HepG2 (cell line): ENCODE results near the gene SYNPO2L. TPM values are rescaled to one million over a fixed set of nuclear protein-coding genes. Genes with fewer than 3 reads are reported as not detected.

Experiments used
- NR3C1 ChIP-seq: sonication (generic); formaldehyde crosslinking; IDR thresholded peaks from 2 replicates; pipeline ENCODE4 v1.4.0; 2020; ENCODE audit warnings: missing genetic modification reagents
- PRMT3 ChIP-seq: sonication (generic); formaldehyde crosslinking; IDR thresholded peaks from 2 replicates; pipeline ENCODE4 v1.8.1; 2022; ENCODE audit warnings: low read depth, mild to moderate bottlenecking, moderate library complexity, missing genetic modification reagents, borderline replicate concordance
- SALL1 ChIP-seq: sonication (generic); formaldehyde crosslinking; IDR thresholded peaks from 2 replicates; pipeline ENCODE4 v1.8.0; 2022; ENCODE audit warnings: mild to moderate bottlenecking, missing genetic modification reagents
- STAT5B ChIP-seq: sonication (generic); formaldehyde crosslinking; IDR thresholded peaks from 2 replicates; pipeline ENCODE4 v1.4.0; 2020; ENCODE audit warnings: missing genetic modification reagents
- SUZ12 ChIP-seq: fragments of 150-350 bp; IDR thresholded peaks from 2 replicates; pipeline ENCODE4 v1.6.1; 2014; ENCODE audit warnings: low read depth, low read length
- TRIM24 ChIP-seq: sonication (generic); formaldehyde crosslinking; IDR thresholded peaks from 2 replicates; pipeline ENCODE4 v1.8.0; 2022; ENCODE audit warnings: mild to moderate bottlenecking, missing genetic modification reagents
- YY1 ChIP-seq: IDR thresholded peaks from 2 replicates; pipeline ENCODE4 v1.6.1; 2011; ENCODE audit warnings: low read length, low read depth, moderate library complexity, mild to moderate bottlenecking; ENCODE audit not compliant: insufficient read depth, insufficient replicate concordance
- ZBTB40 ChIP-seq, 2 experiments: fragments of 450-650 bp in 1 of 2; sonication (generic) in 1 of 2; formaldehyde crosslinking in 1 of 2; IDR thresholded peaks; 2 replicates each; pipeline versions ENCODE4 v1.6.1 to v1.8.0; 2016 to 2022; ENCODE audit warnings: antibody characterized with exemption in 1 of 2, mild to moderate bottlenecking in 1 of 2, missing genetic modification reagents in 1 of 2
- ZMYM4 ChIP-seq: sonication (generic); formaldehyde crosslinking; IDR thresholded peaks from 2 replicates; pipeline ENCODE4 v1.8.1; 2023; ENCODE audit warnings: mild to moderate bottlenecking, missing genetic modification reagents
- ZSCAN30 ChIP-seq: sonication (generic); formaldehyde crosslinking; IDR thresholded peaks from 2 replicates; pipeline ENCODE4 v1.5.0; 2020; ENCODE audit warnings: mild to moderate bottlenecking, missing genetic modification reagents
- polyA plus RNA-seq, 8 experiments: library from polyadenylated mRNA; depleted of rRNA in 3 of 8; stranded (reverse) in 7 of 8; unstranded in 1 of 8; fragments of >200 nt; fragmentation: Illumina TruSeq in 4 of 8; extraction: Trizol in 4 of 8; gene quantifications; 2 replicates each; pipeline versions ENCODE4 v1.2.1 to v1.2.3, GENCODE V29; 2011 to 2016; ENCODE audit warnings: low read depth in 4 of 8, missing spikeins in 1 of 8, mixed read lengths in 1 of 8; ENCODE audit not compliant: insufficient read depth in 1 of 8
- total RNA-seq, 5 experiments: library from RNA; depleted of rRNA; stranded (reverse); fragments of >200 nt; fragmentation: Illumina TruSeq; extraction: Trizol; gene quantifications; 2 replicates each; pipeline ENCODE4 v1.2.3, GENCODE V29; 2016; ENCODE audit warnings: low read depth in 1 of 5
- TF ChIP-seq, protein P1 (sequence below): sonication (generic); formaldehyde crosslinking; IDR thresholded peaks from 2 replicates; pipeline ENCODE4 v1.4.0; 2020; ENCODE audit warnings: missing genetic modification reagents, borderline replicate concordance
- TF ChIP-seq, protein P2 (sequence below): sonication (generic); formaldehyde crosslinking; IDR thresholded peaks from 2 replicates; pipeline ENCODE4 v1.9.0; 2021; ENCODE audit warnings: missing genetic modification reagents, borderline replicate concordance

SYNPO2L gene
- total and polyA plus RNA-seq, 2 of the 13 experiments (the other 11 are each of a cell fraction or from before 2014, with no cell fraction given) = not detected

GRCh38 chr10:73625884-73626752 is 29.7 kb downstream of the SYNPO2L start (continued):
- TF ChIP-seq, protein P1, sequence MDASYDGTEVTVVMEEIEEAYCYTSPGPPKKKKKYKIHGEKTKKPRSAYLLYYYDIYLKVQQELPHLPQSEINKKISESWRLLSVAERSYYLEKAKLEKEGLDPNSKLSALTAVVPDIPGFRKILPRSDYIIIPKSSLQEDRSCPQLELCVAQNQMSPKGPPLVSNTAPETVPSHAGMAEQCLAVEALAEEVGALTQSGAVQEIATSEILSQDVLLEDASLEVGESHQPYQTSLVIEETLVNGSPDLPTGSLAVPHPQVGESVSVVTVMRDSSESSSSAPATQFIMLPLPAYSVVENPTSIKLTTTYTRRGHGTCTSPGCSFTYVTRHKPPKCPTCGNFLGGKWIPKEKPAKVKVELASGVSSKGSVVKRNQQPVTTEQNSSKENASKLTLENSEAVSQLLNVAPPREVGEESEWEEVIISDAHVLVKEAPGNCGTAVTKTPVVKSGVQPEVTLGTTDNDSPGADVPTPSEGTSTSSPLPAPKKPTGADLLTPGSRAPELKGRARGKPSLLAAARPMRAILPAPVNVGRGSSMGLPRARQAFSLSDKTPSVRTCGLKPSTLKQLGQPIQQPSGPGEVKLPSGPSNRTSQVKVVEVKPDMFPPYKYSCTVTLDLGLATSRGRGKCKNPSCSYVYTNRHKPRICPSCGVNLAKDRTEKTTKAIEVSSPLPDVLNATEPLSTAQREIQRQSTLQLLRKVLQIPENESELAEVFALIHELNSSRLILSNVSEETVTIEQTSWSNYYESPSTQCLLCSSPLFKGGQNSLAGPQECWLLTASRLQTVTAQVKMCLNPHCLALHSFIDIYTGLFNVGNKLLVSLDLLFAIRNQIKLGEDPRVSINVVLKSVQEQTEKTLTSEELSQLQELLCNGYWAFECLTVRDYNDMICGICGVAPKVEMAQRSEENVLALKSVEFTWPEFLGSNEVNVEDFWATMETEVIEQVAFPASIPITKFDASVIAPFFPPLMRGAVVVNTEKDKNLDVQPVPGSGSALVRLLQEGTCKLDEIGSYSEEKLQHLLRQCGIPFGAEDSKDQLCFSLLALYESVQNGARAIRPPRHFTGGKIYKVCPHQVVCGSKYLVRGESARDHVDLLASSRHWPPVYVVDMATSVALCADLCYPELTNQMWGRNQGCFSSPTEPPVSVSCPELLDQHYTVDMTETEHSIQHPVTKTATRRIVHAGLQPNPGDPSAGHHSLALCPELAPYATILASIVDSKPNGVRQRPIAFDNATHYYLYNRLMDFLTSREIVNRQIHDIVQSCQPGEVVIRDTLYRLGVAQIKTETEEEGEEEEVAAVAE = no peak
- TF ChIP-seq STAT5B (no peak), TRIM24 (no peak), SUZ12 (no peak), PRMT3 (CRISPR knock-in tag) (no peak), ZSCAN30 (CRISPR knock-in tag) (no peak), NR3C1 (CRISPR knock-in tag) (no peak), YY1 (peak; percentile 96), ZBTB40 (IDR thresholded peaks at IDR 0.05) (no peak), ZBTB40 (CRISPR knock-in tag; IDR thresholded peaks at IDR 0.05) (peak; percentile 25; the same call in 1 of the 2 replicates), ZMYM4 (CRISPR knock-in tag) (peak; percentile 86), SALL1 (CRISPR knock-in tag) (peak; percentile 92)
- TF ChIP-seq, protein P2, sequence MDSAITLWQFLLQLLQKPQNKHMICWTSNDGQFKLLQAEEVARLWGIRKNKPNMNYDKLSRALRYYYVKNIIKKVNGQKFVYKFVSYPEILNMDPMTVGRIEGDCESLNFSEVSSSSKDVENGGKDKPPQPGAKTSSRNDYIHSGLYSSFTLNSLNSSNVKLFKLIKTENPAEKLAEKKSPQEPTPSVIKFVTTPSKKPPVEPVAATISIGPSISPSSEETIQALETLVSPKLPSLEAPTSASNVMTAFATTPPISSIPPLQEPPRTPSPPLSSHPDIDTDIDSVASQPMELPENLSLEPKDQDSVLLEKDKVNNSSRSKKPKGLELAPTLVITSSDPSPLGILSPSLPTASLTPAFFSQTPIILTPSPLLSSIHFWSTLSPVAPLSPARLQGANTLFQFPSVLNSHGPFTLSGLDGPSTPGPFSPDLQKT (CRISPR knock-in tag) = no peak
